B cell (primary cell): ENCODE data around the gene ZNF618.

ENCODE experiments used
- EZH2 ChIP-seq: IDR thresholded peaks from 2 replicates; pipeline ENCODE4 v1.6.1; 2012; ENCODE audit warnings: borderline replicate concordance, low read depth, mild to moderate bottlenecking, moderate library complexity, low read length; ENCODE audit not compliant: insufficient read depth, poor library complexity, severe bottlenecking
- TF ChIP-seq, protein P1 (sequence below): fragments of 200-600 bp; IDR thresholded peaks from one replicate; pipeline ENCODE4 v1.8.0; 2022; ENCODE audit warnings: antibody characterized with exemption, mild to moderate bottlenecking

DNA sequence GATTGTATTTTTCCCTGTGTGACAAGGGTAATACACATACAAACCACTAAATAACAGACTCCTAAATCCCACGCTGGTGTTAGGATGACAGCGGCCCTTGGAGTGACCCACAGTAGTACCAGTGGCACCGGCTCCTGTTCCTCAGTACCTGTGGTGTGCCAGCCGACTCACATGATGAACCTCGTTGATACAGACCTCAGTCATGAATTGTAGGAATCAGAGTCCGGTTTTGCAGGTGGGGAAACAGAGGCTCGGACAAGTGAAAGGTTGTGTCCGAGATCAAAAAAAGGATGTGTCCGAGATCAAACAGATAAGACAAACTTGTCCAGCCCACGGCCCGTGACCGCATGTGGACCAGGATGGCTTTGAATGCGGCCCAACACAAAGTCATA is 124.0 kb downstream of the ZNF618 start:
- TF ChIP-seq, protein P1, sequence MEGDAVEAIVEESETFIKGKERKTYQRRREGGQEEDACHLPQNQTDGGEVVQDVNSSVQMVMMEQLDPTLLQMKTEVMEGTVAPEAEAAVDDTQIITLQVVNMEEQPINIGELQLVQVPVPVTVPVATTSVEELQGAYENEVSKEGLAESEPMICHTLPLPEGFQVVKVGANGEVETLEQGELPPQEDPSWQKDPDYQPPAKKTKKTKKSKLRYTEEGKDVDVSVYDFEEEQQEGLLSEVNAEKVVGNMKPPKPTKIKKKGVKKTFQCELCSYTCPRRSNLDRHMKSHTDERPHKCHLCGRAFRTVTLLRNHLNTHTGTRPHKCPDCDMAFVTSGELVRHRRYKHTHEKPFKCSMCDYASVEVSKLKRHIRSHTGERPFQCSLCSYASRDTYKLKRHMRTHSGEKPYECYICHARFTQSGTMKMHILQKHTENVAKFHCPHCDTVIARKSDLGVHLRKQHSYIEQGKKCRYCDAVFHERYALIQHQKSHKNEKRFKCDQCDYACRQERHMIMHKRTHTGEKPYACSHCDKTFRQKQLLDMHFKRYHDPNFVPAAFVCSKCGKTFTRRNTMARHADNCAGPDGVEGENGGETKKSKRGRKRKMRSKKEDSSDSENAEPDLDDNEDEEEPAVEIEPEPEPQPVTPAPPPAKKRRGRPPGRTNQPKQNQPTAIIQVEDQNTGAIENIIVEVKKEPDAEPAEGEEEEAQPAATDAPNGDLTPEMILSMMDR, result no peak
- no peak for TF ChIP-seq EZH2
